Liver (tissue), 3 donors: Measurements from ENCODE around the gene KLF3.

ENCODE experiments used
- CTCF ChIP-seq: fragments of 150-350 bp; IDR thresholded peaks from 2 replicates; pipeline ENCODE4 v1.5.1; 2017; ENCODE audit warnings: improper control_type of control experiment, low read depth, low read length; ENCODE audit not compliant: missing input control
- GABPA ChIP-seq, 2 donors: IDR thresholded peaks in 1 of 2; conservative IDR thresholded peaks in 1 of 2; 2 replicates each; pipeline ENCODE4 v1.6.1; 2016; ENCODE audit warnings: antibody characterized with exemption in 2 of 2, mild to moderate bottlenecking in 1 of 2, moderate library complexity in 1 of 2
- JUND ChIP-seq, 2 donors: IDR thresholded peaks; 2 replicates each; pipeline ENCODE4 v1.6.1; 2016; ENCODE audit warnings: antibody characterized with exemption in 2 of 2
- RAD21 ChIP-seq, 2 donors: IDR thresholded peaks; 2 replicates each; pipeline ENCODE4 v1.6.1; 2016; ENCODE audit warnings: antibody characterized with exemption in 2 of 2, mild to moderate bottlenecking in 2 of 2
- REST ChIP-seq: IDR thresholded peaks from 2 replicates; pipeline ENCODE4 v1.6.1; 2016; ENCODE audit warnings: antibody characterized with exemption, mild to moderate bottlenecking
- RXRA ChIP-seq, 2 donors: IDR thresholded peaks; 2 replicates each; pipeline ENCODE4 v1.6.1; 2017 to 2018; ENCODE audit warnings: antibody characterized with exemption in 2 of 2, mild to moderate bottlenecking in 1 of 2
- SP1 ChIP-seq: IDR thresholded peaks from 2 replicates; pipeline ENCODE4 v1.6.1; 2018; ENCODE audit warnings: antibody characterized with exemption, mild to moderate bottlenecking
- TAF1 ChIP-seq: conservative IDR thresholded peaks from 2 replicates; pipeline ENCODE4 v1.6.1; 2016; ENCODE audit warnings: antibody characterized with exemption, mild to moderate bottlenecking
- YY1 ChIP-seq: IDR thresholded peaks from 2 replicates; pipeline ENCODE4 v1.6.1; 2016; ENCODE audit warnings: antibody characterized with exemption, mild to moderate bottlenecking
- donor health status: healthy.
- donor health status: healthy.

- no peak for TF ChIP-seq YY1
- TF ChIP-seq GABPA (IDR thresholded peaks at IDR 0.05 in 1 of 2, conservative IDR thresholded peaks at IDR 0.05 in 1 of 2), result no peak
- no peak for TF ChIP-seq CTCF
- TF ChIP-seq TAF1, result no peak
- no peak for TF ChIP-seq REST
- TF ChIP-seq SP1, result no peak
- TF ChIP-seq RAD21 (IDR thresholded peaks at IDR 0.05), result no peak
- no peak for TF ChIP-seq JUND (IDR thresholded peaks at IDR 0.05)
- no peak for TF ChIP-seq RXRA (IDR thresholded peaks at IDR 0.05)
Measured at GRCh38 chr4:38738940-38739803, 75.2 kb downstream of the KLF3 start.
